C4-2B (cell line): ENCODE measurements around the gene RINL.
"Not testable (repeated sequence)": the region's sequence is repeated elsewhere in the genome, so short reads cannot be mapped to it uniquely, and the experiment has no call there.

ENCODE experiments used
- H3K27ac ChIP-seq: fragments of 450-650 bp; 2 replicates; pipeline ENCODE4 v1.5.1; 2017
- CTCF ChIP-seq: fragments of 450-650 bp; conservative IDR thresholded peaks from 2 replicates; pipeline ENCODE4 v1.5.1; 2017; ENCODE audit warnings: mild to moderate bottlenecking
- ZFX ChIP-seq: fragments of 450-650 bp; IDR thresholded peaks from 2 replicates; pipeline ENCODE4 v1.6.1; 2017

Gene RINL

GRCh38 chr19:38880882-38881609 lies 3.0 kb upstream of the RINL start:
- no peak overlapping the region for H3K27ac ChIP-seq
- TF ChIP-seq CTCF = no peak
- no peak for TF ChIP-seq ZFX

GRCh38 chr19:38880076-38880881 lies 2.2 kb upstream of the RINL start:
- no peak for TF ChIP-seq CTCF

GRCh38 chr19:38879400-38879751 lies 1.3 kb upstream of the RINL start:
- no peak for TF ChIP-seq ZFX
- no peak for TF ChIP-seq CTCF
- no peak overlapping the region for H3K27ac ChIP-seq

More at GRCh38 chr19:38880076-38880881, 2.2 kb upstream of the RINL start:
- no peak overlapping the region for H3K27ac ChIP-seq

DNA sequence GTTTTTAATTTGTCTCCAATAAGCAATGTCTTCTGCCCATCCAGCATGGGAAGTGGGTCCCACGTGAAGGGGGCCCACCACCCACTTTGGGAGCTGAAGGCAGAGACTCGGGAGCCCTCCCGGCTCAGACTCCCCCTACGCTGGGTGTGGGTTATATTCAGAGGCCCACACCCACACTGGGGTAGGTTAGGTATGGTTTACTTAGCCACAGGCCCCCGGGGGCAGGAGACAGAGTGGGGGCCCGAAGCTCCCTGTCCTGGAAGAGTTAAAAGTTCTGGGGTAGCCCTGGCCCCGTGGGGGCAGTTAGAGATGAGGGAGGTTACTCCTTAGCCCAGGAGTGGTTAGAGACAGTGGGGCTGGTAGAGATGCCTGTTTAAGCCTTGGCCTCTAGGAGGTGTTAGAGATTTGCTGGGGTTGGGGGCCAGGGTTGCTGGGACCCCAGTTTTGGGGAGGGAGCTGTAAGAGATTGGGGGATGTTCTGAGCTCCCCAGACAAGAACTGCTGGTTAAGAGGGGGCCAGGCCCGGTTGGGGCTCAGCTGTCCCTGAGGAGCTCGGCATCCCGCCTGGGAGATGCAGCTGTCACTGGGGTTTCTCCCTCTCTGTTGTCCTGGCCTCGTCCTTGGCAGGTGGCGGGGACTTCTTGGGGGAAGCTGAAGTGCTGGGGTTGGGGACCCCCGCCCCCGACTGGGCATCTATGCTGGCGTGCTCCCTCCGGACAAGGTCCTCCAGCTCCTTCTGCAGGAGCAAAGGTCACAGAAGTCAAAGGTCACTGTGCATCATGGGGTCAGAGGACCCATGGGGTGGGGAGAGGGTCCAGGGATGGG lies 712 bp upstream of the RINL start:
- no peak overlapping the region; the same call in 1 of the 2 replicates for H3K27ac ChIP-seq

DNA sequence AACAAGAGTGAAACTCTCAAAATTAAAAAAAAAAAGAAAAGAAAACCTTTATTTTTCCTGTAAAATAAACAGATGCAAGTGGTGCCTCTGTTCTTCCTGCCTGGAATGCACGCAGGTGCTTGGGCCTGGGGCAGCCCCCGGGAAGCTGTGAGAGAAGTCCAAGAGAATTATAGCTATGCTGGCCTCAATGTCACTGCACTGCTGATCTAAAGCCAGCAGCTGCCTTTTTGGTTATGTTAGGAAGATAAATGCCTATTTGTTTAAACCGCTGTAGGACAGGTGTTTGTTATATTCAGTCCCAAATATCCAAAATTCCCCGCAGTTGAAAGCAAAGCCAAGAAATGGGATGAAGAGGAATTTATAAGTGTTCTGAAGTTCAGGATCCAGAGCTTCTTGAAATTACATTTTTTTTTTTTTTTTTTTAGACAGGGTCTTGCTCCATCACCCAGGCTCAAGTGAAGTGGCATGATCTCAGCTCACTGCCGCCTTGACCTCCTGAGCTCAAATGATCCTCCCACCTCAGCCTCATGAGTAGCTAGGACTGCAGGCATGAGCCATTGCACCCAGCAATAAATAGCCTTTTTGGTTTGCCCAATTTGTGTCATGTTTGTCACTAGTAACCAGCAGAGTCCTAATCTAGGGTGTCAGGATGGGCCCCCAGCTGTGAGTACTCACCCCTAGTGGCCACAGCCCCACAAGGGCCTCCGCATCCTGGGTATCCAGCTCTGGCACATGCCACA lies 2.2 kb downstream of the RINL start:
- no peak for TF ChIP-seq CTCF
- TF ChIP-seq ZFX = no peak

More for the DNA sequence above, 712 bp upstream of the RINL start:
- TF ChIP-seq CTCF = no peak
- no peak for TF ChIP-seq ZFX

GRCh38 chr19:38873400-38873799 lies 4.7 kb downstream of the RINL start:
- not testable (repeated sequence) for H3K27ac ChIP-seq

More for the DNA sequence above, 2.2 kb downstream of the RINL start:
- no peak overlapping the region for H3K27ac ChIP-seq

GRCh38 chr19:38870612-38871011 lies 7.5 kb downstream of the RINL start:
- H3K27ac ChIP-seq = no peak overlapping the region
- TF ChIP-seq CTCF (no peak), ZFX (no peak)
